KMS-11 (cell line): Measurements from ENCODE around the gene KIR3DL1.
"Not testable (repeated sequence)": the region's sequence is repeated elsewhere in the genome, so short reads cannot be mapped to it uniquely, and the experiment has no call there.

Experiments
- H2AFZ ChIP-seq: fragments of 200-600 bp; sonication (generic); 2 replicates; pipeline ENCODE4 v1.6.1; 2016; ENCODE audit warnings: antibody characterized with exemption, mixed run types, low read depth
- H3K27ac ChIP-seq: fragments of 200-600 bp; sonication (generic); 2 replicates; pipeline ENCODE4 v1.6.1; 2016; ENCODE audit warnings: mild to moderate bottlenecking, mixed run types
- H3K27me3 ChIP-seq: fragments of 200-600 bp; sonication (generic); 2 replicates; pipeline ENCODE4 v1.6.1; 2017; ENCODE audit warnings: mild to moderate bottlenecking, low read depth, mixed run types, moderate library complexity; ENCODE audit not compliant: insufficient read depth
- H3K36me3 ChIP-seq: fragments of 200-600 bp; sonication (generic); 2 replicates; pipeline ENCODE4 v1.6.1; 2017; ENCODE audit warnings: mild to moderate bottlenecking, mixed run types; ENCODE audit not compliant: insufficient read depth
- H3K4me1 ChIP-seq: fragments of 200-600 bp; sonication (generic); 2 replicates; pipeline ENCODE4 v1.6.1; 2016; ENCODE audit warnings: mild to moderate bottlenecking, low read depth, mixed run types; ENCODE audit not compliant: poor library complexity, severe bottlenecking
- H3K4me2 ChIP-seq: fragments of 200-600 bp; sonication (generic); 2 replicates; pipeline ENCODE4 v1.7.0; 2016; ENCODE audit warnings: mild to moderate bottlenecking, mixed run types
- H3K4me3 ChIP-seq: fragments of 200-600 bp; sonication (generic); IDR thresholded peaks from 2 replicates; pipeline ENCODE4 v1.6.1; 2017; ENCODE audit warnings: low read depth, low read length, mixed read lengths; ENCODE audit not compliant: insufficient read depth
- H3K79me2 ChIP-seq: fragments of 200-600 bp; sonication (generic); 2 replicates; pipeline ENCODE4 v1.6.1; 2016; ENCODE audit warnings: low read depth, mixed run types; ENCODE audit not compliant: insufficient read depth
- H3K9ac ChIP-seq: fragments of 200-600 bp; sonication (generic); 2 replicates; pipeline ENCODE4 v1.6.1; 2016; ENCODE audit warnings: mild to moderate bottlenecking, mixed run types
- H4K20me1 ChIP-seq: fragments of 200-600 bp; sonication (generic); 2 replicates; pipeline ENCODE4 v1.6.1; 2016; ENCODE audit warnings: mild to moderate bottlenecking, mixed run types; ENCODE audit not compliant: insufficient read depth

The KIR3DL1 gene

DNA sequence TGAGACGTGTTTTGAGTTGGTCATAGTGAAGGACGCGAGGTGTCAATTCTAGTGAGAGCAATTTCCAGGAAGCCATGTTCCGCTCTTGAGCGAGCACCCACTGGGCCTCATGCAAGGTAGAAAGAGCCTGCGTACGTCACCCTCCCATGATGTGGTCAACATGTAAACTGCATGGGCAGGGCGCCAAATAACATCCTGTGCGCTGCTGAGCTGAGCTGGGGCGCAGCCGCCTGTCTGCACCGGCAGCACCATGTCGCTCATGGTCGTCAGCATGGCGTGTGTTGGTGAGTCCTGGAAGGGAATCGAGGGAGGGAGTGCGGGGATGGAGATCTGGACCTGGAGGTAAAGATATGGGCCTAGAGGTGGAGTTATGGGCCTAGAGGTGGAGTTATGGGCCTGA, at the start of gene KIR3DL1:
KIR3DL1 (plus strand) TSS at position 218 of the 400 bp plus-strand sequence.
- not testable (repeated sequence) for H3K27ac ChIP-seq, H3K27me3 ChIP-seq, H3K36me3 ChIP-seq, H3K4me1 ChIP-seq, H4K20me1 ChIP-seq, H3K9ac ChIP-seq, H2AFZ ChIP-seq, H3K4me2 ChIP-seq, H3K4me3 ChIP-seq, H3K79me2 ChIP-seq

GRCh38 chr19:54769646-54770045, 46.6 kb upstream of the KIR3DL1 start, which contains the start of gene KIR2DL1:
Gene KIR2DL1, plus strand, starts transcription at chr19:54769793. Its CDS starts 58 bp downstream, at chr19:54769851.
- not testable (repeated sequence) for H2AFZ ChIP-seq, H3K4me3 ChIP-seq, H3K4me1 ChIP-seq, H3K36me3 ChIP-seq, H3K27ac ChIP-seq, H3K79me2 ChIP-seq, H4K20me1 ChIP-seq, H3K4me2 ChIP-seq, H3K27me3 ChIP-seq, H3K9ac ChIP-seq

- H3K9ac ChIP-seq, H4K20me1 ChIP-seq, H3K79me2 ChIP-seq, H3K27ac ChIP-seq, H3K4me2 ChIP-seq, H3K36me3 ChIP-seq, H3K4me1 ChIP-seq, H2AFZ ChIP-seq, H3K4me3 ChIP-seq, H3K27me3 ChIP-seq: not testable (repeated sequence)
Measured at GRCh38 chr19:54770511-54770910, 45.8 kb upstream of the KIR3DL1 start.

- not testable (repeated sequence) for H3K4me1 ChIP-seq, H3K79me2 ChIP-seq, H3K4me3 ChIP-seq, H3K36me3 ChIP-seq, H3K4me2 ChIP-seq, H2AFZ ChIP-seq, H3K9ac ChIP-seq, H3K27me3 ChIP-seq, H3K27ac ChIP-seq, H4K20me1 ChIP-seq
Measured at GRCh38 chr19:54771018-54771960, 45.0 kb upstream of the KIR3DL1 start.

DNA sequence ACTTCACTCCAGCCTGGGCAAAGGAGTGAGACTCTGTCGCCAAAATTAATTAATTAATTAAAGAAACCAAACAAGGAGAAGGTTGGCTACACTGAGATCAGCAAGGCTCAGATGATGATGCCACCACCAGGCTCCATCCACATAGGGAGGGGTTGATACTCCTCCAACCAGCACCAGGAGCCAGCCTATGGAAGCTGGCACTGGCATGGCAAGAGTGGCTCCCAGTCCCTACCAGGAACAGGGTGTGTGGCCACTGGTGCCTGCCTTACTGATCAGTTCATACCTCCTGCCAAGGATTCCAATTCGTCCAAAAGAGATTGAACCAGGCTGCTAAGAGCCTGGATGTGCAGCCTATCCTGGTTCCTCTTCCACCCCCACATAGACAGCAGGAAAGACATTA, 43.6 kb upstream of the KIR3DL1 start:
- not testable (repeated sequence) for H2AFZ ChIP-seq, H3K4me2 ChIP-seq, H3K27ac ChIP-seq, H3K79me2 ChIP-seq, H3K4me1 ChIP-seq, H3K9ac ChIP-seq, H3K36me3 ChIP-seq, H3K4me3 ChIP-seq, H4K20me1 ChIP-seq
- H3K27me3 ChIP-seq: peaks cover 16% of the 10 kb centered on the region; the same call in 1 of the 2 replicates

DNA sequence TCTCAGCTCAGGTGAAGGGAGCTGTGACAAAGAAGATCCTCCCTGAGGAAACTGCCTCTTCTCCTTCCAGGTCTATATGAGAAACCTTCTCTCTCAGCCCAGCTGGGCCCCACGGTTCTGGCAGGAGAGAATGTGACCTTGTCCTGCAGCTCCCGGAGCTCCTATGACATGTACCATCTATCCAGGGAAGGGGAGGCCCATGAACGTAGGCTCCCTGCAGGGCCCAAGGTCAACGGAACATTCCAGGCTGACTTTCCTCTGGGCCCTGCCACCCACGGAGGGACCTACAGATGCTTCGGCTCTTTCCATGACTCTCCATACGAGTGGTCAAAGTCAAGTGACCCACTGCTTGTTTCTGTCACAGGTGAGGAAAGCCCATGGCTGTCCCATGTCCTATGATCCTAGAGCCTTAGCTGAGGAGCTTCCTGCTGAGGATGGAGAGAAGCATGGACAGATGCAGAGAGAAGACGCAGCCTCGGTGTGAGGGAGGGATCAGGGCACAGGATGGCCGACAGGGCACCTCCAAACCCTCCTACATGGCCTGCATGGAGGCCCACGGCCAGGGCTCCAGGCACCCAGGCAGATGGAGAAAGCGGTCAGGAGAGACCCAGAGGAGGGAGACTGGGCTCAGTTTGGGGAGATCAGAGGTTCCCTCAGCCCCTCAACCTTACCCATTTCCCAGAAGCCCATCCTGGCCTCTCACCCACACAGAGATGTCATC, 41.0 kb upstream of the KIR3DL1 start:
- not testable (repeated sequence) for H3K4me1 ChIP-seq, H3K36me3 ChIP-seq, H3K4me3 ChIP-seq, H3K27ac ChIP-seq, H4K20me1 ChIP-seq, H3K4me2 ChIP-seq, H3K9ac ChIP-seq, H2AFZ ChIP-seq, H3K79me2 ChIP-seq
- peaks cover 16% of the 10 kb centered on the region; the same call in 1 of the 2 replicates for H3K27me3 ChIP-seq

- not testable (repeated sequence) for H3K4me3 ChIP-seq, H3K9ac ChIP-seq, H3K4me2 ChIP-seq, H2AFZ ChIP-seq, H3K27ac ChIP-seq, H4K20me1 ChIP-seq, H3K4me1 ChIP-seq, H3K79me2 ChIP-seq, H3K36me3 ChIP-seq
- peaks cover 16% of the 10 kb centered on the region; the same call in 1 of the 2 replicates for H3K27me3 ChIP-seq
Measured at GRCh38 chr19:54775830-54776229, 40.4 kb upstream of the KIR3DL1 start.

DNA sequence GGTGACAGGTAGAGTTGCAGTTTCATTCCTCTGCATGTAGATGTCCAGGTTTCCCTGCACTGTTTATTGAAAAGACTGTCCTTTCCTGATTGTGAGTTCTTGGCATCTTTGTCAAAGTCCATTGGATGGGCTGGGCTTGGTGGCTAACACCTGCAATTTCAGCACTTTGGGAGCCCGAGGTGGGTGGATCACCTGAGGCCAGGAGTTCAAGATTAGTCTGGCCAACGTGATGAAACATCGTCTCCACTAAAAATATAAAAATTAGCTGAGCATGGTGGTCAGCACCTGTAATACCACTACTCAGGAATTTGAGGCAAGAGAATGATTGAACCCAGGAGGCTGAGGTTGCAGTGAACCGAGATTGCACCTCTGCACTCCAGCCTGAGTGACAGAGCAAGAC, 38.4 kb upstream of the KIR3DL1 start:
- H2AFZ ChIP-seq, H4K20me1 ChIP-seq, H3K9ac ChIP-seq, H3K79me2 ChIP-seq, H3K4me3 ChIP-seq, H3K4me2 ChIP-seq, H3K4me1 ChIP-seq, H3K36me3 ChIP-seq, H3K27ac ChIP-seq: not testable (repeated sequence)
- peaks cover 16% of the 10 kb centered on the region; the same call in 1 of the 2 replicates for H3K27me3 ChIP-seq

- H3K36me3 ChIP-seq, H3K79me2 ChIP-seq, H3K4me3 ChIP-seq, H3K4me1 ChIP-seq, H3K4me2 ChIP-seq, H4K20me1 ChIP-seq, H3K27ac ChIP-seq, H2AFZ ChIP-seq, H3K9ac ChIP-seq: not testable (repeated sequence)
- H3K27me3 ChIP-seq: peaks cover 16% of the 10 kb centered on the region; the same call in 1 of the 2 replicates
Measured at GRCh38 chr19:54778896-54779295, 37.4 kb upstream of the KIR3DL1 start.

GRCh38 chr19:54782916-54783315, 33.4 kb upstream of the KIR3DL1 start:
- not testable (repeated sequence) for H3K4me1 ChIP-seq, H3K9ac ChIP-seq, H2AFZ ChIP-seq, H3K4me2 ChIP-seq, H3K36me3 ChIP-seq, H3K4me3 ChIP-seq, H3K27ac ChIP-seq, H3K79me2 ChIP-seq, H4K20me1 ChIP-seq
- H3K27me3 ChIP-seq: peaks cover 10% of the 10 kb centered on the region; the same call in 1 of the 2 replicates
